ENCODE results near the gene PTPRU.

The PTPRU gene

DNA sequence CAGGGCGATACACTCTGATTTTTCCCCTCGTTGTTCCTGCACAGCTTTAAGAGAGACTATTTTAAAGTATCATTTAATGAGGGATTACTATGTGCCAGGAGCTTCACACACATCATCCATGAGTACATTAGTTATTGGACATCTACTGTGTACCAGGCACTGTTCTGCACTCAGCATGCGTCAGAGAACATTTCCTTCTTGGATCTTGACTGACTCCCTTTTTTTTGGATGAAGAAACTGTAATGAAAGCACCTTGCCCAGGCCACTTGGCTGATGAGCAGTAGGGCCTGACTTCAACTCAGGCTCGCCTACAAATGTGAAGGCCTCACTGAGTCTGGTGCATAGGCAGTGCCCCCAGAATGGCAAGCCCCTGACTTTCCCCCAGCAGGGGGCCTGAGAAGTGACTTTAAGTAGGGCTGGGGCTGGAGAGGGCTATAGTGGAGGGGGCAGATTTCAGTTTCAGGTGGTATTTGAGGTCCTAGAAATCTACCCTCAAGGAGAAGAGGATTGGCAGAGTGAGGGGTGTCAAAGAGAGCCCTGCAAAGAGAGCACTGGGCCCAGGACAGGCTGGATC, 50.0 kb downstream of the PTPRU start:
- no peak for DNase-seq (ENCODE audit: low spot score)
- Histone ChIP-seq H3K4me3 (no peak overlapping the region), H3K27ac (no peak overlapping the region)
- TF ChIP-seq, protein P1, sequence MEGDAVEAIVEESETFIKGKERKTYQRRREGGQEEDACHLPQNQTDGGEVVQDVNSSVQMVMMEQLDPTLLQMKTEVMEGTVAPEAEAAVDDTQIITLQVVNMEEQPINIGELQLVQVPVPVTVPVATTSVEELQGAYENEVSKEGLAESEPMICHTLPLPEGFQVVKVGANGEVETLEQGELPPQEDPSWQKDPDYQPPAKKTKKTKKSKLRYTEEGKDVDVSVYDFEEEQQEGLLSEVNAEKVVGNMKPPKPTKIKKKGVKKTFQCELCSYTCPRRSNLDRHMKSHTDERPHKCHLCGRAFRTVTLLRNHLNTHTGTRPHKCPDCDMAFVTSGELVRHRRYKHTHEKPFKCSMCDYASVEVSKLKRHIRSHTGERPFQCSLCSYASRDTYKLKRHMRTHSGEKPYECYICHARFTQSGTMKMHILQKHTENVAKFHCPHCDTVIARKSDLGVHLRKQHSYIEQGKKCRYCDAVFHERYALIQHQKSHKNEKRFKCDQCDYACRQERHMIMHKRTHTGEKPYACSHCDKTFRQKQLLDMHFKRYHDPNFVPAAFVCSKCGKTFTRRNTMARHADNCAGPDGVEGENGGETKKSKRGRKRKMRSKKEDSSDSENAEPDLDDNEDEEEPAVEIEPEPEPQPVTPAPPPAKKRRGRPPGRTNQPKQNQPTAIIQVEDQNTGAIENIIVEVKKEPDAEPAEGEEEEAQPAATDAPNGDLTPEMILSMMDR (IDR thresholded peaks at IDR 0.05) = no peak

DNA sequence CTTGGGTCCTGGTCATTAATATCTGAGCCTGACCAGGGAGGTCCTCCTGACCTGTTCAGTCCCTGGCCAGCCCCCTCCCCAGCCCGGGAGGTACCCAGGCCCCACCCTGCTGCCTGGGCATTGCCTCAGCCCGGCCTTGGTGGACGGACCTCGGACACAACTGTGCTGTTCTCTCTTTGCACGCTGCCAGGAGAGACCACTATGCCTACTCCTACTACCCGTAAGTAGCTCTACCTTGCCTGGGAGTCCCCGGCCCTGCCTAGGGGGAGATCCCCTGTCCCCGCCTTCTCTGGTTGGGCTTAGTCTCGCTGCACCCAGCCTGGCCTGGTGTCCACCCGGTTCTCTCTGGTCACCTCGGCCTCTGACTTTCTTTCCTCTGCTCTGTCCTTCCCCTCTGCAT, 53.2 kb downstream of the PTPRU start:
- H3K27ac ChIP-seq = no peak overlapping the region
- no peak for DNase-seq (ENCODE audit: low spot score)
- TF ChIP-seq, protein P1 (IDR thresholded peaks at IDR 0.05) = no peak
- no peak overlapping the region for H3K4me3 ChIP-seq

DNA sequence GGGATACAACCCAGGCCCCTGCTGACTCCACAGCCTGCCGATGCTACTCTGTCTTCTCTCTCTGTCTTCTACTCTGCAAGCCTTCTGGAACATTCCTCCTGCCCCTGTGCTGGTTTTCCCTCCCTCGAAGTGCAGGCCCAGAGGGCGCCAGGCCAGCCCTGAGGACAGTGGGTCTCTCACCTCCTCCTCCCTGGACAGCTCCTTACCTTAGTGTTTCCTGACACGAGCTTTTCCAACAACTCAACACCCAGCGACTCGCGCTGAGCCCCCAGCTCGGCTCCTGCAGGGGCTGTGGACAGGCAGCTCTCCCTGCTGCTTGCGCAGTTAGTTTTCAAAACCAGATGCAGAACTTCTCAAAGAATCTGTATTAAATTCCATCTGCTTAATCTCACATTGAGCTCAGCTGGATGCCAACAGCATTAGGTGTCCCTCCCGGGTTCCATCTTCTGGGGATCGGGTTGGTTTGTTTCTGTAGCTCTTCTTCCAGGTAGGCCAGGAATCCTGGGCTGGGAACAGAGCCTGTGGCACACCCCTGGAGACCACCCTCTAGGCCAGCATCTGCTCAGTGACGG, 54.2 kb downstream of the PTPRU start:
- no peak overlapping the region for H3K4me3 ChIP-seq
- no peak for DNase-seq (ENCODE audit: low spot score)
- TF ChIP-seq, protein P1 (IDR thresholded peaks at IDR 0.05) = no peak
- no peak overlapping the region for H3K27ac ChIP-seq

DNA sequence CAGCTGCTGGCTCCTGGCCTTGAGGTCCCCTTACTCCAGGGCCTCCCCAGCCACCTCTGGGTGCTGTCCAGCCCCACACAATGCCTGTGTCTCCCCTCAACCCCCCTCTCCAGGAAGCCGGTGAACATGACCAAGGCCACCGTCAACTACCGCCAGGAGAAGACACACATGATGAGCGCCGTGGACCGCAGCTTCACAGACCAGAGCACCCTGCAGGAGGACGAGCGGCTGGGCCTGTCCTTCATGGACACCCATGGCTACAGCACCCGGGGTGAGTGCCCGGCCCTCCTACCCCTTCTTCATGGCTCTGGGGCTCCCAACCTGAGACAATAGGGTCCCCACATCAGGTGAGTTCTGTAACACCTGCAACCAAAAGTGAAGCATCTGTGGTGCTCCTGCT, 55.4 kb downstream of the PTPRU start:
- no peak overlapping the region for H3K4me3 ChIP-seq
- TF ChIP-seq, protein P1 (IDR thresholded peaks at IDR 0.05) = no peak
- DNase-seq (ENCODE audit: low spot score) = no peak
- H3K27ac ChIP-seq = no peak overlapping the region

DNA sequence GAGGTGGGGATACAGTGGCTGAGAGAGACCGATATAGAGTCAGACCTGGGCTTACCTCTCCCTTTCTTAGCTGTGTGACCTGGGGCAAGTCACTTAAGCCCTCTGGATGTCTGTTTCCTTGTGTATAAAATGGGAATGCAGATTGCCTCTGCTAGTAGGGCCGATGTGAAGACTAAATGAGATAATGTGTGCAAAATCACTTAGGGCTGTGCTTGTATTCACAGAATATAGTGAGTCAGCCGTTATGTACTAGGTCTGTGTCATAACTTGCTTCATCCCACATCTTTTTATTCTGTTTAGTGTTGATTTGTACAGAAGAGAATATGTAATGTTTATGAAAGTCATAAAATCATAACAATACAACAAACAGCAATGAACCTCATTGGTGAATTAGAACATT, 56.0 kb downstream of the PTPRU start:
- H3K4me3 ChIP-seq = no peak overlapping the region
- no peak overlapping the region for H3K27ac ChIP-seq
- TF ChIP-seq, protein P1 (IDR thresholded peaks at IDR 0.05) = no peak
- DNase-seq (ENCODE audit: low spot score) = no peak

DNA sequence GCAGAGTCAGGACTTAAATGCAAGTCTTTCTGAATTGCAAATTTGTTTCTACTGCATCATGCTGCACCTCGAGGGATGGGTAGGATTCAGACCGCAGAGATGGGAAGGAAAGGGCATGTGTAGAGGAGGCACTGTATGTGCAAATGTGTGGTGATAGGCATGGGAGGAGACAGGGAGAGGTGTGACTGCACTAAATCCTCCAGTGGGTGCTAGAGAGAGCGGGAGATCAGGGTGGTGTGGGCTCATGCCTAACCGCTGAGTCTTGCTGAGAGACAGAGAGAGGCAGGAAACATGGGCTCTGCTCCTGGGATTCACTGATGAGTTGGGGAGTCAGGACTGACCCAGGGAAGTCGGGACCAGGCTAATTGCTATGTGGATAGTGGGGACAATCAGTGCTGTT, 61.1 kb downstream of the PTPRU start:
- no peak for DNase-seq (ENCODE audit: low spot score)
- H3K4me3 ChIP-seq = no peak overlapping the region
- H3K27ac ChIP-seq = no peak overlapping the region
- TF ChIP-seq, protein P1 (IDR thresholded peaks at IDR 0.05) = no peak

DNA sequence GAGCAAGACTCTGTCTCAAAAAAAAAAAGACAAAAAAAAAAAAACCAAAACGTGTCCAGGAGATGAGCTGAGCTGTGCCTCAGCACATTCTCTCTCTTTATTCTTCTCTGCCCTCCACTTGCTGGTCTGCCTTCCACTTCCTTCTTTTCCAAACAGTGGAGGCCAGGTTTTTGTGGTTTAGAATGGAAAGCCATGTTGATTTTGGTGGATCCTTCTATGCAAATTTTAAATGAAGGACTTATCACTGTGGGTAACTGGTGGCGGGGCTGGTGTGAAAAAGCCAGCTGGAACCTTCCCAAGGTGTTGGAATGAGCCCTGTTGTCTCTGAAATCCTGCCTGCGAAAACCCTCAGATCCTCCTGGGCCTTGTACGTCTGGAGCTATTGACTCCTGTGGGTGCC, 61.9 kb downstream of the PTPRU start:
- TF ChIP-seq, protein P1 (IDR thresholded peaks at IDR 0.05) = no peak
- H3K4me3 ChIP-seq = no peak overlapping the region
- no peak for DNase-seq (ENCODE audit: low spot score)
- no peak overlapping the region for H3K27ac ChIP-seq

All from coronary artery (tissue), 2 donors.